EH (cell line): ENCODE data around the gene DCLK2.
"Not testable (repeated sequence)": the region's sequence is repeated elsewhere in the genome, so short reads cannot be mapped to it uniquely, and the experiment has no call there.

ENCODE experiments used
- DNase-seq: peaks from one replicate; pipeline ENCODE4 v3.0.0-alpha.2; 2015; ENCODE audit warnings: low read depth

DCLK2 gene

GRCh38 chr4:150150629-150151062, 72.4 kb downstream of the DCLK2 start:
- no peak for DNase-seq

DNA sequence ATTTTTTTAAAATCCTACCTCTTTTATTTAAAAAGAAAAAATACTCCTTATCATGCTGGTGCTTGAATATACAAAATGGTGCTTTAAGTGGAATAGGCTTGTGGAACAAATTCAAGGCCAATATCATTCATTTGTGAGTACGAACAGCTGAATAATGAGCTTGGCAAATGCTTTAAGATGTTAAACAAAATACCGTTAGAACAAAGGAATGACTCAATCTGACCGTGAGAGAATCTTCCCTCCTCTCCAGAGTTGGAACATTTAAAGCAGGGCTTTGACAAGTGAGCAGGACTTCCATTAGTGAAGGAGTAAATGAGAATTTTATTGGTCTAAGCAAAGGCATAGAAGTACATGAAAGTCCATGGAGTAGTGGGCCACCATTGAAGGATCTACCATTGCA, 74.5 kb downstream of the DCLK2 start:
- DNase-seq, result peak; percentile 70

DNA sequence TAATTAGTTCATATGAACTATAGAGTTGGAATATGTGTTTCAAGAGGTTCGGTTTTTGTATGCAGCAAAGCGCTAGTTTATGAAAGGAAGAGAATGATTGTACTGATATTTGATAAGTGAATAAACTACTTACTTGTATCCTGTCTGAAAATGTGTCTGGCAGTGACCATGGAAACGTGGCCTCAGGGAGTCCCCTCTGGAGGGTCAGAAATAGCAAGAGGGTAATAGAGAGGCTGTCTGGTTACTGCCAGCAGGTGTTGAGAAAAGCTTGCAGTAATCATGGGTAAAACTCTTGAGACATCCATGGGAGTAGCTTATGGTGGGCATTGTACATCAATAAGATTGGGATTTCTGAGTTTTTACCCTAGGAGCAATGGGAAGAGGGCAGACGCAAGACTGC, 77.1 kb downstream of the DCLK2 start:
- no peak for DNase-seq

GRCh38 chr4:150156543-150156942, 78.3 kb downstream of the DCLK2 start:
- no peak for DNase-seq

DNA sequence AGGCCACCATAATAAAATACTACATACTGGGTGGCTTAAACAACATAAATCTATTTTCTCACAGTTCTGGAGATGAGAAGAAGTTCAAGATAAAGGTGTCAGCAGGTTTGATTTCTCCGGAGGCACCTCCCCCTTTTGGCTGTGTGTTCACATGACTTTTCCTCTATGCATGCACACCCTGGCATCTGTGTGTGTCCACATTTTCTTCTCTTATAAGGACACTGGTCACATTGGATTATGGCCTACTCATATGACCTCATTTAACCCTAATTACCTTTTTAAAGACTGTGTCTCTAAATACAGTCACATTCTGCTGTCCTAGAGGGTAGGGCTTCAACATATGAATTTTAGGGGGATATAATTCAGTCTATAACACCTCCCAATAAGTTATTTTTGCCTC, 79.8 kb downstream of the DCLK2 start:
- no peak for DNase-seq

- no peak for DNase-seq
Observed at GRCh38 chr4:150160473-150160872, 82.2 kb downstream of the DCLK2 start.

GRCh38 chr4:150161109-150161508, 82.9 kb downstream of the DCLK2 start:
- DNase-seq, result no peak

DNA sequence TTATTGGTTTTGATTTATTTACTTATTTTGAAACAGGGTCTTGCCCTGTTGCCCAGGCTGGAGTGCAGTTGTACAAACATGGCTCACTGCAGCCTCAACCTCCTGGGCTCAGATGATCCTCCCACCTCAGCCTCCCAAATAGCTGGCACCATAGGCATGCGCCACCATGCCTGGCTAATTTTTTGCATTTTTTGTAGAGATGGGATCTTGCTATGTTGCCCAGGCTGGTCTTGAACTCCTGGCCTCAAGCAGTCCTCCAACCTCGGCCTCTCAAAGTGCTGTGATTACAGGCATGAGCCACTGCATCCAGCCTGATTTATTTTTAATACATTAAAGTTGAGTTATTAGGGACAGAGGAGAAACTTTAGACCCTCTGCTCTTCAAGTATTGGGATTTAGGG, 83.8 kb downstream of the DCLK2 start:
- not testable (repeated sequence) for DNase-seq

DNA sequence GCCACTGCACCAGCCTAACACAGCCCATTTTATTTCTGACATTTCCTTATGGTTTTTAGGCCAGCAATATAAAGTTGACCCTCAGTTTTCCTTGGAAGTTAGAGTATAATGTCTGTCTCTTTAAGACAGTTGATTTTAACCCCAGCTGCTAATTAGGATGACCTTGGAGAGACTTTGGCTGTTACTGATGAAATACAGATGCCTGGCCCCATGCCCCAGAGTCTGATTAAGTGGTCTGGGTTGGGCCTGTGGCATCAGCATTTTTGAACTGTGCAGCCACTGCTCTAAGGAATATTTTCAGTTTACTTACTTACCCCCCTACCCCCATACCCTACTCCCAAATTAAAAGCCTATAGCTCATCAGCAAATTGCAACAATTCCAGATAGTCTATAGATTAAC, 85.8 kb downstream of the DCLK2 start:
- DNase-seq, result peak; percentile 74

DNA sequence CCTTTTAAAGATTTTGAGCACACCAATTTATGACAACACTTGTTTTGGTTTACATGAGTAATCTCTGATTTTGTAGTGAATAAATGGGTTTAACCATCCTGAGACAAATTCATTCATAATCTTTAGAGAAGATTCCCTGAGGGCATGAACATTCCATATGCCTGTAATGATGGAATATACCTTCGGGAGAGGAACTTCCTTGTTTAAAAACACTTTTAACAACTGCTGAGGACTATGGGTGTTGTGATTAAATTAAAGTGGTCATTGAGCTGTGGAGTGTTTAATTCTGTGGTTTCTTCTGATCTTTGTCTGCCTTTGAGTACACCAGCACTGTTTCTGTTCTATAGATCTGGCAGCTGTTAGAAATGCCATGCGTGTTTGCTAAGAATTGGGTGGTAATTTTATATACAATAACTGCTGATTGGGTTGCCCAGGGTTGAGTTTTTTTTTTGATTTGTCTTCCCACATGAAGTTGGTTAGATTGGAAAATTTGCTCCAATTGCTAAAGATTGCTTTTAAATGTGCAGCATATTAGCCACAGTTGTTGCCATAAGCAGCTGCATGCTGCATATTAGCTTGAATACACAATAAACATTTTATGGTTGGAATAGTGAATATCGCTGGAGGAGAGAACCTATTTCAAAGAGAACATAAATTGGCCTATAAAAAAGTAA, 86.8 kb downstream of the DCLK2 start:
- no peak for DNase-seq

GRCh38 chr4:150167054-150167453, 88.8 kb downstream of the DCLK2 start:
- DNase-seq, result no peak

DNA sequence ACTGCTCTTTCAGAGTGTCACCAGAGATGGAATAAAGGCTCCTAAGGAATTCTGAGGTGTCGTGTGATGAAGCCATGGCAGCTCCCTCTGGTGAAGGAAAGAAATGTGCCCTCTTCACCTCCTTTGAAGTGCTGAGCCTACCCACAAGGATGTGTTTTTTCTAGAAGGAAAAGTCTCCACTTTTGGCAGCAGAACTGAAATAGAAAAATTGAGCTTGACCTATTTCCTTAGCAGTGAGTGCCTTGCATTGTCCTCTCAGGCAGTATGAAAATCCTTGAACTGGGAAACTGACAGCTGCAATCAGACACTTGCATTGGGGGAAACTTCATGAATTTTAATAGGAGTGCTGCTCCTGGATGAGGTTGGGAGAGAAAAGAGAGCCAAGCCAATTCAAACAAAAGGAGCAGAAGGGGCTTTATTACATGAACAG, 95.2 kb downstream of the DCLK2 start:
- DNase-seq, result peak; percentile 72

- no peak for DNase-seq
Observed at GRCh38 chr4:150173982-150174398, 95.7 kb downstream of the DCLK2 start.

DNA sequence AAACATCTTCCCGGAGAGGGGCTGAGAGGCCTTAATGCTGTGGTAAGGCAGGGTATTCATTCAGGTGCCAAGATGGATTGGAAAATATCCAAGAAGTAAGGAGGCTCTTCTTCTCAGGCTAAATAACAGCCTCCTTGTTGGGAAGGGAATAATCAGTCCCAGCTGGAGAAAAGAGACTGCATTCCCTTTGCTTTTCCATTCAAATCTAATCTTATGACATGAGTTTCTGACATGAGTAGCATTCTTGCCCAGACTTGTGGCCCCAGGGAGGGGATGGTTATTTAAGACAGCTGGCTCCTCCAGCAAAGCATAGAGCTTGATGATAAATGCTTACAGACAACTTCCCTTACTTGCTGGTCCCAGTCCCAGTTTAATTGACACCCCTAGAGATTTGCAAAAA, 98.3 kb downstream of the DCLK2 start:
- peak; percentile 91 for DNase-seq

DNA sequence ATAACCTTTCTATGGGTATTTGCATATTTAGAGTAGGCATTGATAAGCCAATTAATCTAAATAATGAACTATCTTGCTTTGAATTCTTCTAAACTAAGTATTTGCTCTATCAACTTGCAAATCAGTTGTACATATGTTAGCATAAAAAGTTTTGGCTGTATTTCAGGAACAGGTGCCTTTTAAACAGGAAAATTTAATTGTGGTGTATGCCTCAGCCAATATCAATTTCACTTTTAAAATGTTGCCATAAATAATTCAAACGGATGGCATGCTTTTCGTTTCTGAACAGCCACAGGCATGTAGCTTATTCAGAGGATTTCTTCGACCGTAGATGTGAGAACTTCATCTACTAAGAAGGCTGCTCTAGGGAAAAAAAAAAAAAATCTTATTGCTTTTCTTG, 99.9 kb downstream of the DCLK2 start:
- peak; percentile 80 for DNase-seq

DNA sequence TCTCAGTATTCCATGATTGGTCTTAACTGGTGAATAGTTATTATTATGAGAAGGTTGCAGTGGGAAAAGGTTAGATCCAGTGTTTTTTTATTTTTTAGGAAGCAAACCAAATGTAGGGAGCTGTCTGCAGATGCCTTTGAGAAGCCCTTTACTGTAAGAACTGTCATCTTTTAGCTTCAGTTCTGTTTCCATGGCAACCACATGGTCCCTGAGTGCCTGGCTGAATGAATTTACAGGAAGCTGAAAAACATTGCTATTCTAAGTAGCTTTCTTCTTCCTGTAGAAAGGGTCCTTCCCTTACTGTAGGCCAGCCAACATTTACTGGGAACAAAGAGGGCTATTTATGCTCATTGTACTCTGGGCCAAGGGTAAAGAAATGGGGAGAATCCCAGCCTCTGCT, 103.3 kb downstream of the DCLK2 start:
- peak; percentile 78 for DNase-seq

DNA sequence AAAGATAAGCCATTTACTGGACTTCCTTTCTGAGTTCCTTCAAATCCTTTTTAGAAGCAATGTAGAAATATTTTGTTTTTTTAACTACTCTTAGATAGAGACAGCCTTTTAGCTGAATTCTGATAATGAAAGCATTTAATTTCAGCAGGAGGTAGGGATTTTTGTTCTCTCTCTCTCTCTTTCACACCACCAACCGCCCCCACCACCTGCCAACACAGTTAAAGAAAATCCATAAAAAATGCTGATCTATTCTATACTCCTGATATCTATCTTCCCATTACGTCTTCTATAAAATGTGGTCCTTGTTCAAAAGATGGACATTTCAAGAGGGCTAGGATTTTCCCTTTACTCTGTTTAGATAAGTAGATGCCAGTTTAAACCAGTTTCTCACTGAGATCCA, 104.5 kb downstream of the DCLK2 start:
- DNase-seq, result no peak

DNA sequence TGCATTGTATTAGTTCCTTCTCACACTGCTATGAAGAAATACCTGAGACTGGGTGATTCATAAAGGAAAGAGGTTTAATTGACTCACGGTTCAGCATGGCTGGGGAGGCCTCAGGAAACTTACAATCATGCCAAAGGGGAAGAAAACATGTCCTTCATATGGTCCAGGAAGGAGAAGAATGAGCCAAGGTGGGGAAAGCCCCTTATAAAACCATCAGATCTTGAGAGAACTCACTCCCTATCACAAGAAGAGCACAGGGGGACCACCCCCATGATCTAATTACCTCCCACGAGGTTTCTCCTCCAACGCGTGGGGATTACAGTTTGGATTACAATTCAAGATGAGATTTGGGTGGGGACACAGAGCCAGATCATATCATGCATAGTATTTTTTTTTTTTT, 106.8 kb downstream of the DCLK2 start:
- not testable (repeated sequence) for DNase-seq

- DNase-seq, result no peak
Observed at GRCh38 chr4:150192986-150193385, 114.7 kb downstream of the DCLK2 start.

DNA sequence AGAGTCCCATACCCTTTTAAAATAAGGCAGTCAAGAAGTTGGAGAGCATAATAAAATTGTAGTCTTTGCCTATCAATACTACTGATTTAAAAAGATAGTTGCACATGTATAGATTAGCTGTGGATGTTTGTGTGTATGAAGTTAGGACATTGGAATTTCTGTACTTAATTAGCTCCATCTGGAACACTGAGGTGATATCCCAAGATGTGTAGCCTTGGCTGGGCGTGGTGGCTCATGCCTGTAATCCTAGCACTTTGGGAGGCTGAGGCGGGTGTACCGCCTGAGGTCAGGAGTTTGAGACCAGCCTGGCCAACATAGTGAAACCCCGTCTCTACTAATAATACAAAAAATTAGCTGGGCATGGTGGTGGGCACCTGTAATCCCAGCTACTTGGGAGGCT, 119.0 kb downstream of the DCLK2 start:
- DNase-seq, result not testable (repeated sequence)

DNA sequence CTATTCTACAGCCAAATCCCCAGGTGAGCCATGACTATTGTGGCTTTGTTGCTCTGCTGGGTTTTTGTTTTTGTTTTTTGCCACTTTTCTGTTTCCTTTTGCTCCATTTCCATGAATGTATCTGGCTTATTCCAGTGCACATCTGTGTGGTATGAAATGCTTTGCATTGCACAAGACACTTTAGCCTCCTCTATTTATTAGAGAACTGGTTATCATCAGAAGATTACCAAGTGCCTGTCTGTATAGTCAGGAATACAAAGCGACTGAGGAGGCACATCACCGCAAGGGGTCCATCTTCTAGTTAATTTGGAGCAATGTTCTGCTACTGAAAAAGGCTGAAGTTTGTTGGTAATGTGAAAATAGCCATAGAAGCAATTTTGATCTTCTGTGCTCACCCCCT, 120.8 kb downstream of the DCLK2 start:
- DNase-seq, result no peak

GRCh38 chr4:150205016-150205415, 126.8 kb downstream of the DCLK2 start:
- DNase-seq, result no peak

DNA sequence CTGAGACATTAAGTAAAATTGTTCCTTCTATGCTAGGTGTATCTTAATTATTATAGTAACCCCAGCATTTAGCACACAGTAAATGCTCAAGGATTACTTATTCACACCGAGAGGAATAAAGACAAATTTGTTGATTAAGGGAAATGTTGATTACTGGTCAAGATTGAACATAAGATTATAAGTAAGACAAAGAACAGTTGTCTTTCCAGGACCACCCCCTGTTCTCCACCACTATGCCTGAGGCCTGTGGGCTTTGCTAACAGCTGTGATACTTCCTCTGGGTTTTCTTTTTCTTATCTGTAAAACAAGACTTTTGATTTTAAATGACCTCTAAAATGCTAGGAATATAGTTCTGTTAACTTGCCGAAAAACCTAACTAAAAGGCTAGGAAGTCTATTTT, 128.0 kb downstream of the DCLK2 start:
- DNase-seq, result no peak

GRCh38 chr4:150206954-150207353, 128.7 kb downstream of the DCLK2 start:
- DNase-seq, result no peak
